ENCODE data around the gene TTBK2. TPM values are rescaled to one million over a fixed set of nuclear protein-coding genes. Genes with fewer than 3 reads are reported as not detected.

Gene TTBK2
- total RNA-seq, 4 donors from 2014 or later: 8.8 to 20.3 (median 16.2) TPM

DNA sequence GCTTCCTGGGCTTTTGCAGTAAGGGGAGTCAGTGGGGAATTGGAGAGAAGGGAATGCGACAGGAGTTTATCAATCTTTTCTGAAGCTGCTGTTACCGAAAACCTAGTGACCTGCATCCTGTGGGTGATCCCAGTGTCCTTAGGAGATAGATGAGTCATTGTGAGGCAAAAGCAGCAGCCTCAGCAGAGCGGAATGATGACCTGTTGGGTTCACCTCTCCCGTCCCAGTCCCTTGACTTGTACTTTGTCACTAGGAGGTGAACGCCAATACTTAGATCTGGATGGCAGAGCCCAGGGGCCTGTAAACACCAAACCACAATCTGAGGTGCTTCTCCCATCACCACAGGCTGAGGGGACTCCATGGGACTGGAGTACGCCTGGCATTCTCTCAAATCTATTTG, 201.5 kb downstream of the TTBK2 start:
- no peak for ATAC-seq
- no peak overlapping the region for H3K27ac ChIP-seq
- intact Hi-C loops (cut with DNase I; ENCODE audit: low total_unique reads): no loop called here
- no peak for DNase-seq
- no peaks in the 10 kb centered on the region for H3K27me3 ChIP-seq
- no peak overlapping the region for H3K4me3 ChIP-seq
- peaks cover 0 to 48% of the 10 kb centered on the region in 2 donors for H3K36me3 ChIP-seq
- in situ Hi-C loops (cut with MboI; ENCODE audit: low sequenced_read_pairs in 4 of 4): no loop called here
- TF ChIP-seq, protein P1, sequence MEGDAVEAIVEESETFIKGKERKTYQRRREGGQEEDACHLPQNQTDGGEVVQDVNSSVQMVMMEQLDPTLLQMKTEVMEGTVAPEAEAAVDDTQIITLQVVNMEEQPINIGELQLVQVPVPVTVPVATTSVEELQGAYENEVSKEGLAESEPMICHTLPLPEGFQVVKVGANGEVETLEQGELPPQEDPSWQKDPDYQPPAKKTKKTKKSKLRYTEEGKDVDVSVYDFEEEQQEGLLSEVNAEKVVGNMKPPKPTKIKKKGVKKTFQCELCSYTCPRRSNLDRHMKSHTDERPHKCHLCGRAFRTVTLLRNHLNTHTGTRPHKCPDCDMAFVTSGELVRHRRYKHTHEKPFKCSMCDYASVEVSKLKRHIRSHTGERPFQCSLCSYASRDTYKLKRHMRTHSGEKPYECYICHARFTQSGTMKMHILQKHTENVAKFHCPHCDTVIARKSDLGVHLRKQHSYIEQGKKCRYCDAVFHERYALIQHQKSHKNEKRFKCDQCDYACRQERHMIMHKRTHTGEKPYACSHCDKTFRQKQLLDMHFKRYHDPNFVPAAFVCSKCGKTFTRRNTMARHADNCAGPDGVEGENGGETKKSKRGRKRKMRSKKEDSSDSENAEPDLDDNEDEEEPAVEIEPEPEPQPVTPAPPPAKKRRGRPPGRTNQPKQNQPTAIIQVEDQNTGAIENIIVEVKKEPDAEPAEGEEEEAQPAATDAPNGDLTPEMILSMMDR (IDR thresholded peaks at IDR 0.05 in 4 of 5, conservative IDR thresholded peaks at IDR 0.05 in 1 of 5): no peak
- TF ChIP-seq POLR2A (IDR thresholded peaks at IDR 0.05): no peak
- no peaks in the 10 kb centered on the region for H3K9me3 ChIP-seq
- H3K4me1 ChIP-seq: no peaks in the 10 kb centered on the region

DNA sequence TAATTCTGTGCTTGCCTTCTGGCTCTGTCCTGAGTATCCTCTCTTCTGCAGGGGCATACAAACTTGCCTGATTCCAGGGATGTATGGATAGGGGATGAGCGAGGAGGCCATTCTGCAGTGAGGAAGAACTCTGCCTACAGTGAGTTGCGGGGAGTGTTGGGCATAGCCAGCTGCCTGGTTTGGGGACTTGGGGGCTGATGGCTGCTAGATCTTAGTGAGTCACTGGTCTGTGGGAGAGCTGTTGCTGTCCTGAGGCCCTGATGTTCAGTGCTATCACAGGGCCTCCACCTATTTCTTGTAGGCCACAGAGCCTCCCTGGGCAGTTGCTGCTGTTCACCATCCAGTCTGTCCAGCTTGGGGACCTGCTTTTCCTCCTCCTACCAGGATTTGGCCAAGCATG, 204.0 kb downstream of the TTBK2 start:
- no peak for TF ChIP-seq POLR2A (IDR thresholded peaks at IDR 0.05)
- TF ChIP-seq, protein P1 (IDR thresholded peaks at IDR 0.05 in 4 of 5, conservative IDR thresholded peaks at IDR 0.05 in 1 of 5): no peak
- ATAC-seq (peak in 1 of 2 donors; percentile 21), DNase-seq (no peak)
- H3K9me3 ChIP-seq: no peaks in the 10 kb centered on the region
- H3K36me3 ChIP-seq: peaks cover 0 to 26% of the 10 kb centered on the region in 2 donors
- no peaks in the 10 kb centered on the region for H3K4me1 ChIP-seq
- no peak overlapping the region for H3K4me3 ChIP-seq
- intact Hi-C loops (cut with DNase I; ENCODE audit: low total_unique reads): no loop called here
- in situ Hi-C loops (cut with MboI; ENCODE audit: low sequenced_read_pairs in 4 of 4): no loop called here
- H3K27me3 ChIP-seq: no peaks in the 10 kb centered on the region
- no peak overlapping the region for H3K27ac ChIP-seq

DNA sequence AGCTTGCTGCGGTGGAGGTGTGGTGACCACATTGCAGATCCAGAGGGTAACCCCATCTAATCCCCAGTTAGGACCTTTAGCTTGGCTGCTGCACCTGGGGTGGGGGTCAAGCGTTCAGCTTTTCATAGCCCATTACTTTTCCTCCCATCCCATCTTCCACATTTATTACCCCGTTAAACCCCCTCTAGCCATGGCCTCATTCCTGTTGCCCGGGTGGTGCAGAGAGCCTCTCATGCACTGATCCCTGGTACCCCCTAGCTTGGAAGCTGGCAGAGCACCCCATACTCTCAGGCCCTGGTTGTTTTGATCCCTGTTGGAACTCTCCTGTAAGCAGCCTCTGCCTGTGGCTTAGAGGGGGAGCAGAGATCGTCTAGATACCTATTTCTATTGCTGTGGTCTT, 204.5 kb downstream of the TTBK2 start:
- peaks cover 0 to 21% of the 10 kb centered on the region in 2 donors for H3K36me3 ChIP-seq
- in situ Hi-C loops (cut with MboI; ENCODE audit: low sequenced_read_pairs in 4 of 4): no loop called here
- no peaks in the 10 kb centered on the region for H3K9me3 ChIP-seq
- intact Hi-C loops (cut with DNase I; ENCODE audit: low total_unique reads): no loop called here
- ATAC-seq (no peak), DNase-seq (no peak)
- TF ChIP-seq POLR2A (IDR thresholded peaks at IDR 0.05): no peak
- TF ChIP-seq, protein P1 (IDR thresholded peaks at IDR 0.05 in 4 of 5, conservative IDR thresholded peaks at IDR 0.05 in 1 of 5): no peak
- H3K4me3 ChIP-seq: no peak overlapping the region
- H3K4me1 ChIP-seq: no peaks in the 10 kb centered on the region
- H3K27ac ChIP-seq: no peak overlapping the region
- no peaks in the 10 kb centered on the region for H3K27me3 ChIP-seq

DNA sequence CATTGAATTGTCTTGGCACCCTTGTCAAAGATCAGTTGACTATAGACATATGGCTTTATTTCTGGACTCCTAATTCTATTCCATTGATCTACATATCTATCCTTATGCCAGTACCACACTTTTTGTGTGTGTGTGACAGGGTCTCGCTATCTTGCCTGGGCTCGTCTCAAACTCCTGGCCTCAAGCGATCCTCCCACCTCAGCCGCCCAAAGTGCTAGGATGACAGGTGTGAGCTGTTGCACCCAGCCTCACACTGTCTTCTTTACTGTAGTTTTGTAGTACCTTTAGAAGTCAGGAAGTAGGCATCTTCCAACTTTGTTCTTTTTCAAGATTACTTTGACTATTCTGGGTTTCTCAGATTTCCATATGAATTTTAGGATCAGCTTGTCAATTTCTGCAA, 208.0 kb downstream of the TTBK2 start:
- Histone ChIP-seq H3K27ac (no peak overlapping the region), H3K4me3 (no peak overlapping the region), H3K27me3 (no peaks in the 10 kb centered on the region), H3K4me1 (no peaks in the 10 kb centered on the region), H3K36me3 (no peaks in the 10 kb centered on the region), H3K9me3 (no peaks in the 10 kb centered on the region)
- ATAC-seq (no peak), DNase-seq (no peak)
- in situ Hi-C loops (cut with MboI; ENCODE audit: low sequenced_read_pairs in 4 of 4) (loop anchor here in 1 of 4 donors (5.0 kb wide), 1 partner anchor 215 kb away; no protein-coding TSS in a partner anchor), intact Hi-C loops (cut with DNase I; ENCODE audit: low total_unique reads) (no loop called here)
- no peak for TF ChIP-seq POLR2A (IDR thresholded peaks at IDR 0.05)
- TF ChIP-seq, protein P1 (IDR thresholded peaks at IDR 0.05 in 4 of 5, conservative IDR thresholded peaks at IDR 0.05 in 1 of 5): no peak

DNA sequence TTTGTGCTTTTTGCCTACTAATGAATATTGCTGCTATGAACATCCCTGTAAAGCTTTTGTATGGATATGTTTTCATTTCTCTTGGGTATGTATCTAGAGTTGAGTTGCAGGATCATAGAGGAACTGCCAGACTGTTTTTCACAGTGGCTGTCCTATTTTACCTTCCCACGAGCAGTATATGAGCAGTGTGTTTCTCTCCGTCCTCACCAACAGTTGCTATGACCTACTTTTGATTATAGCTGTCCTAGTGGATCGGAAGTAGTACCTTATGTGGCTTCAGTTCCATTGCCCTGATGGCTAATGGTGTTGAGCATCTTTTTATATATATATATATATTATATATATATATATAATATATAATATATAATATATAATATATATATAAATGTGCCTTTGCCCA, 208.8 kb downstream of the TTBK2 start:
- intact Hi-C loops (cut with DNase I; ENCODE audit: low total_unique reads): no loop called here
- no peak for ATAC-seq

More for the DNA sequence above, 208.8 kb downstream of the TTBK2 start:
- Histone ChIP-seq H3K9me3 (no peaks in the 10 kb centered on the region), H3K36me3 (no peaks in the 10 kb centered on the region), H3K27me3 (no peaks in the 10 kb centered on the region), H3K27ac (no peak overlapping the region), H3K4me1 (no peaks in the 10 kb centered on the region), H3K4me3 (no peak overlapping the region)
- TF ChIP-seq, protein P1 (IDR thresholded peaks at IDR 0.05 in 4 of 5, conservative IDR thresholded peaks at IDR 0.05 in 1 of 5): no peak
- no peak for TF ChIP-seq POLR2A (IDR thresholded peaks at IDR 0.05)
- no peak for DNase-seq
- in situ Hi-C loops (cut with MboI; ENCODE audit: low sequenced_read_pairs in 4 of 4): loop anchor here in 1 of 4 donors (5.0 kb wide), 1 partner anchor 216 kb away; no protein-coding TSS in a partner anchor

Data from gastrocnemius medialis (tissue), 4 donors.